NCI-H69 (cell line): Measurements from ENCODE around the gene NEK11.

Source experiments
- DNase-seq: peaks from one replicate; lab custom pipeline; 2025; lab: John Stamatoyannopoulos, UW

NEK11 gene

DNA sequence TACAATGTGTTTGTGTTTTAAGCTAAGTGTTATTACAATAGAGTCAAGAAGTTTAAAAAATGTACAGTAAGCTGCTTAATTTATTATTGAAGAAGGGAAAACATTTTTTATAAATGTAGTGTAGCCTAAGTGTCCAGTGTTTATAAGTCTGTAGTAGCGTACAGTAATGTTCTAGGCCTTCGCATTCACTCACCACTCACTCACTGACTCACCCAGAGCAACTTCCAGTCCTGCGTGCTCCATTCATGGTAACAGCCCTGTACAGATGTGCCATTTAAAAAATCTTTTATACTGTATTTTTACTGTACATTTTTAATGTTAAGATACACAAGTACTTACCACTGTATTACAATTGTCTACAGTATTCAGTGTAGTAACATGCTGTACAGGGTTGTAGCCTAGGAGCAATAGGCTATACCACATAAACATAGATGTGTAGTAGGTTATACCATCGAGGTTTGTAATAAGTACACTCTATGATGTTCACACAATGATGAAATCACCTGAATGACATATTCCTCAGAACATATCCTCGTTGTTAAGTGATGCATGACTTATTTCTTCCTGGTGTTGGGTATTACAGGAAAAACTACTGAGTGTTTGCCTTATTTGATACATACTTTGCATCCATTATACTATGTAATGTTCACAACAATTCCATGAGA, 198.3 kb downstream of the NEK11 start:
- DNase-seq = no peak

DNA sequence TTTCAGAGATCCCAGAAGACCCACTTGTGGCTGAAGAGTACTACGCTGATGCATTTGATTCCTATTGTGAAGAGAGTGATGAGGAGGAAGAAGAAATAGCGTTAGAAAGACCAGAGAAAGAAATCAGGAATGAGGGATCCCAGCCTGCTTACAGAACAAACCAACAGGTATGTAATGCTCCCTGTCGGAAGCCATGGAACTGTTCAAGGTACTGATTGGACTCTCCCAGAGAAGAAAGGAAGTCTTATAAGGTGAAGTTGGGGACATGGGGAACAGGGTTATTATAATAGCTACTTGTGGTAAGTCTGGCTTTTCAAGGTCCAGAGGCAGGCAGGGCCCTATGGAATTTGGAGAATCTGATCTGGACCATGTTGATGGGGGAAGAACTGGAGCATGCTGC, 201.8 kb downstream of the NEK11 start:
- no peak for DNase-seq

- peak; percentile 2 for DNase-seq
Observed at GRCh38 chr3:131231710-131232389, 205.2 kb downstream of the NEK11 start.

DNA sequence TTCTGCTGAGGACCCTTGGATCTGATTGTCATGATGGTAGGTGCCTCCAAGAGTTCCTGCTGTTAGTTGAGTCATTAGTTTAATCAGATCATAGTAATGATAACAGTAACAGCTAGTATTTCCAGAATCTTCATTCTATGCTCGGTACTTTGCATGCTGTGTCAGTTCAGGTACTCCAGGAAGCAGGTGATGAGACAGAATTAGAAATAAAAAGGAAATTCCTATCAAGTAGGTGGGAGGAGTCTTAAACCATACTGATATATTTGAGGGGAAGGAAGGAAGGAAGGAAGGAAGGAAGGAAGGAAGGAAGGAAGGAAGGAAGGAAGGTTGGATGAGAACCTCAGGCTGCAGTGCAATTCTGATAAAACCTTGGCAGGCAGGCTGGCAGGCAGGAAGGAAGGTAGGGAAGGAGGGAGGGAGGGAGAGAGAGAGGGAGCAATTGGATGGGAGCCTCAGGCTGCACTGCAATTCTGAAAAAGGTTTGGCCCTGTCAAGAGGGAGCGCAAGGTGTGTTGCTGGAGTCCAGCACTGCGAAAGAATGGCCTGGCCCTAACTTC, 206.1 kb downstream of the NEK11 start:
- DNase-seq = no peak

DNA sequence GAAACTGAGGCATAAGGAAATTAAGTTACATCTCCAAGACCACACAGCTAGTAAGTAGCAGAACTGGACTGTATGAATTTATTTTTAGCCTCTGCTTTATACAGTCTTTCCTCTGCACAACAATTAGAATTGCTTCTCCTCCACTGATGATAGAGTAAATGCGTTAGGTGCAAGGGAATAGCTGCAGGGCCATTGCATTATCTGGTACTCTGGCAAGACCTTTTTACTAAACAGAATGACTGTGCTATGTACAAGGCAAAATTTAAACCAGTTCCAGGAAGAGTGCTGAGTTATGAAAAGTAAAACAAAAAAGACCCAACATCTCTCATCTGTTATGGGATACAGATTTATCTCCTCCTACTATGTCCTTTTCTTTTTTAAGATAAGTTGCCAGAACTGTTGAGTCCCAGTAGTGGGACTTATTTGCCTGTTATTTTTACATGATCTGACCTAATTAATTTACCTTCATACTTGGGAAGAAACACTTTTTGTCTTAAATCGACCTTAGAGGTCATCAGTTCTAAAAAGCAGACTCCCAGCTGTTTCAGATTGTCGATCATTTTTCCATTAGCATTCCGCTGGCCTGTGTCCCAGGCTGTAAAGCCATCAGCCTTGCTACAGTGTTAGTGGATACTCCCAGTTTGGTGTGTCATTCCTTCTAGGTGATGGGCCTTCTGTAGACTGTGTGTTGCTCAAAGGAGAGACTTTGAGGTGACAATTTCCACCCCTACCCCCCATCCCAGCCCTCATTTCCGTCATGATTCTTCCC, 207.4 kb downstream of the NEK11 start:
- no peak for DNase-seq

DNA sequence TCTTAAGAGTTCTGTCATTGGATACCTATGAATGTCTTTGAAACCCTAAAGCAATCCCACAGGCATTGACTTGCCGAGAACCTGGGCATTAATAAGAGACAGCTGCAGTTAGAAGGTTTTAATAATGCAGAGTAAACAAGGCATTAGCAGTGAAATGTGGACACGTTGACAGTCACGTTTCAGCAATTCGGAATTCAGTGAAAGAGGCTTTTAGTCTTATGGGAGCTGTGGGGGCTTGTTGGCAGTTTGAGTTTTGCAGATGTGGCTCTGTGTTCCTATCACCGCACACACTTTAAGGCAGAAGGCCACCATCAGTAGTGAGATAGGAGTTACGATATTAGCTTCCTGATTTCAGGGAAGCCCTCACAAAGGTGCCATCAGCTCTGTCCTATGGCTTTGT, 209.7 kb downstream of the NEK11 start:
- peak; percentile 1 for DNase-seq

DNA sequence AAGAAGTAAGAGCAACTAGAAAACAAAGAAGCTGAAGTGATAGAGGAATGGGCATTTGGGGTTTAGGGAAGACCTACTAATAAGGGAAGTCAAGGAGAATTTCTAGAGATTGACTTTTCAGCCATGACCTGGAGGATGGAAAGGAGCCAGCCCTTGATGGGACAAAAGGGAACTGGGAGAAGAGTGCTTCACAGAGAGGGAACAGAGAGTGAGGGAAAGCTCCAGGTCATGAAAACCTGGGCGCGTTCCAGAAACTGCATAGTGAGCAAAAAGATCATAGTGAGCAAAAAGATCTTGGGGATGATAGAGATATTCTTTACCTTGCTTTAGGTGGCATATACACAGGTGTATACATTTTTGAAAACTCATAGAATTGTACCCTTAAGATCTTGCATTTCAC, 211.8 kb downstream of the NEK11 start:
- no peak for DNase-seq

GRCh38 chr3:131239267-131239666, 212.6 kb downstream of the NEK11 start:
- DNase-seq = no peak

GRCh38 chr3:131242201-131242600, 215.5 kb downstream of the NEK11 start:
- no peak for DNase-seq

DNA sequence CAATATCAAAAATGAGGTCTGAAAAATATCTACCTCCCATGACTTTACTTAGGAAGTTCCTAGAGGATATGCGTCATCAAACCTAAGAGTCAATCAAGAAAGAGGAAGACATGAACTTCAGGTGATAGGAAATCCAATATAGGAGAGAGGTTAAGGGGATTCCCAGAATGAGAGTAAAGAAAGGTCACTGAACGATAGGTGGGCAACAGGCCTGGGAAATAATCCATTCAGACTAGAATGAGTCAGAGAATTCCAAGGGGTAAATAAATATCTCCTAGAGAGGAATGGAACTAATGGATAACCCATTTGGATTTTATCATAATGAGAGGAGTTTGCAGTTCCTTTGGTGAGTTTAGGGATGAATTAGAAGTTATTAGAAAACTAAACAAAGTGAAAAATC, 223.8 kb downstream of the NEK11 start:
- DNase-seq = no peak

- no peak for DNase-seq
Observed at GRCh38 chr3:131260525-131260924, 233.8 kb downstream of the NEK11 start.

DNA sequence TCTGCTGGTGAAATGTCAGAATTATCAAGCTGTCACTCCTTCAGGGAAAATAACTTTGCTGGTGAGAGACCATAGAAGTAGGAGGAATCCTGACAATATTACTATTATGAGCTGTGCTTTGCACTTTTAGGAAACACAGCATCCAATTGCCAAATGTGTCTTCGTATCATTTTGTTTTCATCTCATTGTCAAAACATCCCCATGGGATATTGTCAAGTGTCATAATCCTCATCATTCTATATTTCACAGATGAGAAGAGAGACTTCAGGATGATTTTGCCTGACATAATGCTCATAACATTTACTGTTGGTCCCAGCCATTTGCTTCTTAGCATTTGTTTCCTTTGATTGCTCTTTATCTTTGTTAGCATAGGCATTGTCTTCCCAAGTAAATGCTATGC, 234.4 kb downstream of the NEK11 start:
- no peak for DNase-seq

DNA sequence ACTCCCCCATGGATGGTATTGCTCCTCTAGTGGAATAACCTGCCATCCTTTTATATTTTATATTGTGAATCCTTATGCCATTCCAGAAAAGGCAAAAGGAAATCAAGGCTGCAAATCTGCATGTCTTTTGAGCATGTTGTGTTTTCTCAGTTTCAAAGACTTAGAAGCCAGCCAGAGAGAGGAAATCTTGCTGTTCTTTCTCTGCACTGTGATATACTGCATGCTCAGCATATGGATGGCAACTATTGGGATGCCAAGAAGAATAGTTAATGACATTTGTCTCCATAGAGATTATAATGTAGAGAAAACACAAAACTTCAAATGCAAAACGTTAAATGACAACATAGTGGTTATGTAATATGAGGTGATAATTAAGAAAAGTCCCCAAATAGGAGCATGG, 248.9 kb downstream of the NEK11 start:
- no peak for DNase-seq

DNA sequence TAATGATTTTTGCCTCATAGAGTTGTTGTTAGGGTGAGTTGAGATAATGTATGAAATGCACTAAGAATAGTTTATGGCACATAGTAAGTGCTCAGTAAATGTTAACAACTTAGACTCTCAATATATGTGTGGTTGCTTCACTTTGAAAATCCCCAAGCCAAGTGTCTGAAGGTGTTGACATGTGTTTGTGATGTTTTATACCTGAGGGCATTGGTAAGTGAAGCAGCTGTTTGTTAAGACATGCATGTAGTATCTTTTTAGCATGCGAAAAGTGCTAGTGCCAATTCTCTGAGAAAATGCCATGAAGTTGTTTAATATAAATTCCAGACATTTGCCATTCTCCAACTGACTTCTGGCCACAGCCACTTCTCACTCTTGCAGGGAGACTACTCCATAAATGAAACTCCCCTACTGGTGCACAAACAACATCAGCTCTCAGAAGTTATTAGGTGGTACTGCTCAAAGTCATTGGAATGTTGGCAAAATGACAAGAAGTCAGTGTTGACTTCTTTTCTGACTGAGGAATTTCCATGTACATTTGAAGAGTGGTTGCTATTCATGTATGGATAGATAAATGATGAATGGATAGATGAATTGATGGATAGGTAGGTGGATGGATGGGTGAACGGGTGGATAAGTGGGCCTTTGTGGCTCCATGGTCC, 251.3 kb downstream of the NEK11 start:
- DNase-seq = no peak

- no peak for DNase-seq
Observed at GRCh38 chr3:131279577-131279976, 252.9 kb downstream of the NEK11 start.

DNA sequence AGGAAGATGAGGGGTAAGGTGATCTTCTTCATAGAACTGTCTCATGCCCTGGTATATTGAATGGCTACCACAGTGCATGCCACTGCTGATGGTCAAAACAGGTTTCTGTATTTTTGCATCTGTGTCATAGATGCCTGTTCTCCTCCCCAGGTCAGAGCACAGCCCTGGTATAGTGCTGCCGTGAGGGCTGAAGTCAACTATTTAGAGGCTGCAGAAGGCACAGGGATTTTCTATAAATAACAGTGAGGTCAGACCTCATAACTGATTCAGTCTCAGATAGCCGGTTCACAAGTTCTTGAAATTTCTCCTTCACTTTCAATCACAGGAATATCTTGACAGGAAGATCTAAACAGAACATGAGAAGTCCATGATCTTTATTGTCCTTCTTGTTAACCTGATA, 255.7 kb downstream of the NEK11 start:
- no peak for DNase-seq

DNA sequence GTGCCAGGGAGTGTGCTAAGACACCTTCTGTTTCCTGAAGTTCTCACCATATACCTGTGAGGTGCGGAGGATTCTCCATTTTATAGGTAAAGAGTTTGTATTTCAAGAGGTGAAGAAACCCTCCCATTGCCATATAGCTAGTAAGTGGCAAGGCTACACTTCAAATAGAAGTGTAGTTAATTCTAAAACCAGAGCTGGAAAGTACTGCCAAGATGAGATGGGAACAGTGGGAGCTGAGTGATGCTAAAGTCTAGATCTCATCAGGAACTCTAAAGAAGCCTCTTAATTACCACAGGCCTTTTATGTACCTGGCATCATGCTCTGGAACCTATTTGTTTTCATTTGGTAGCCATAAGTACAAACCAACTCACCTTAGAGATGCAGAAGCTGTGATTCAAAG, 256.3 kb downstream of the NEK11 start:
- no peak for DNase-seq

DNA sequence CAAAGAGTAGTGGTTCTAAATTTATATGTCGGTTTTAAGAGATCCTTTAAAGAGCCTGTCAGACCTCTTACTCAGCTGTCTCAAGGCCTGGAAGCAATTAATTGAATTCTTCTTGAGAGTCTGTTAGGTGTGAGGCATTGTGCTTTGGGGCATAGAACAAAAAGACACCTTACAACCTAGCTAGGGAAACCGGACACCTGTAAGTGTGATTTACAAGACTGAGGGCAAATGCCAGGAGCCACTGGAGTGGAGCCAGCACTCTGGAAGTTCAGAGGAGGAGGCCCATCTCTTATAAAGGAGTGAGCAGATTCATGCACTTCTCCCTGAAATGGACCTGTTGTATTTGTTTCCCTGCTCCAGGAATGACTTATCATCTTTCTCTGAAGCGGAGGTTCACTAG, 257.2 kb downstream of the NEK11 start:
- DNase-seq = peak; percentile 16

GRCh38 chr3:131284302-131284701, 257.6 kb downstream of the NEK11 start:
- DNase-seq = no peak

DNA sequence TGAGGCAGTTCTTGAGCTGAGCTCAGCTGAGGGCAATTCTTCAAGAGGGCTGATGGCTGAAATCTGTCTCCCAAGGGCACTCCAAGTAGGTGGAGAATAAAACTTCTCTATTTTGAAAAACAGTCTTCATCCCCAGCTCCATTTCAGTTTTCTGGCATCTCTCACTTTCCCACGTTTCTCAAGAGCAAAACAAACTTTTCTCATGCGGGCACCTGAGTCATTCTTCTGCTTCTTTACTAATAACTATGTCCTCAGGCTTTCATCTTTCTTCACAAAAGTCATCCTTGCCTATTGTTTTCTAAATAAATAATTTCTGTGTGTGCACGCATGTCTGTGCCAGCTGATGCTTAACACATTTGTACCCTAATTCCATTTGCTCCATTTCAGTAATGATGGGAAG, 258.8 kb downstream of the NEK11 start:
- DNase-seq = no peak

GRCh38 chr3:131299836-131300235, 273.2 kb downstream of the NEK11 start:
- no peak for DNase-seq

- no peak for DNase-seq
Observed at GRCh38 chr3:131303848-131304247, 277.2 kb downstream of the NEK11 start.
